Parathyroid adenoma (tissue), 2 donors: ENCODE measurements around the gene ZNF654.
A peak's percentile ranks its signal among the peaks of the same experiment; 100 is the strongest.
"Not testable (repeated sequence)": the region's sequence is repeated elsewhere in the genome, so short reads cannot be mapped to it uniquely, and the experiment has no call there.

ENCODE experiments used
- H2AFZ ChIP-seq: fragments of 300-600 bp; sonication (generic); one replicate; pipeline ENCODE4 v1.7.0; 2017; ENCODE audit warnings: antibody characterized with exemption, mild to moderate bottlenecking
- H3K27ac ChIP-seq: fragments of 300-600 bp; sonication (generic); one replicate; pipeline ENCODE4 v1.7.0; 2017
- H3K27me3 ChIP-seq: fragments of 300-600 bp; sonication (generic); one replicate; pipeline ENCODE4 v1.7.0; 2017; ENCODE audit warnings: low read length; ENCODE audit not compliant: control insufficient read depth, insufficient read depth
- H3K36me3 ChIP-seq: fragments of 300-600 bp; sonication (generic); one replicate; pipeline ENCODE4 v1.7.0; 2017; ENCODE audit warnings: low read length; ENCODE audit not compliant: control insufficient read depth, insufficient read depth
- H3K4me1 ChIP-seq: fragments of 300-600 bp; sonication (generic); one replicate; pipeline ENCODE4 v1.7.0; 2017; ENCODE audit warnings: control low read depth
- H3K4me2 ChIP-seq: fragments of 300-600 bp; sonication (generic); one replicate; pipeline ENCODE4 v1.7.0; 2017; ENCODE audit warnings: low read length
- H3K4me3 ChIP-seq: fragments of 300-600 bp; sonication (generic); one replicate; pipeline ENCODE4 v1.7.0; 2017; ENCODE audit warnings: low read depth, low read length
- H3K79me2 ChIP-seq: fragments of 300-600 bp; sonication (generic); one replicate; pipeline ENCODE4 v1.7.0; 2017; ENCODE audit warnings: control low read depth
- H3K9ac ChIP-seq: fragments of 300-600 bp; sonication (generic); one replicate; pipeline ENCODE4 v1.7.0; 2017; ENCODE audit warnings: mild to moderate bottlenecking
- H3K9me3 ChIP-seq: fragments of 300-600 bp; sonication (generic); one replicate; pipeline ENCODE4 v1.7.0; 2017; ENCODE audit warnings: low read length; ENCODE audit not compliant: control insufficient read depth
- TF ChIP-seq, protein P1 (sequence below): fragments of 300-600 bp; sonication (generic); IDR thresholded peaks from one replicate; pipeline ENCODE4 v1.7.0; 2017; ENCODE audit warnings: antibody characterized with exemption, mild to moderate bottlenecking
- donor health status: primary hyperparathyroidism.

The ZNF654 gene

DNA sequence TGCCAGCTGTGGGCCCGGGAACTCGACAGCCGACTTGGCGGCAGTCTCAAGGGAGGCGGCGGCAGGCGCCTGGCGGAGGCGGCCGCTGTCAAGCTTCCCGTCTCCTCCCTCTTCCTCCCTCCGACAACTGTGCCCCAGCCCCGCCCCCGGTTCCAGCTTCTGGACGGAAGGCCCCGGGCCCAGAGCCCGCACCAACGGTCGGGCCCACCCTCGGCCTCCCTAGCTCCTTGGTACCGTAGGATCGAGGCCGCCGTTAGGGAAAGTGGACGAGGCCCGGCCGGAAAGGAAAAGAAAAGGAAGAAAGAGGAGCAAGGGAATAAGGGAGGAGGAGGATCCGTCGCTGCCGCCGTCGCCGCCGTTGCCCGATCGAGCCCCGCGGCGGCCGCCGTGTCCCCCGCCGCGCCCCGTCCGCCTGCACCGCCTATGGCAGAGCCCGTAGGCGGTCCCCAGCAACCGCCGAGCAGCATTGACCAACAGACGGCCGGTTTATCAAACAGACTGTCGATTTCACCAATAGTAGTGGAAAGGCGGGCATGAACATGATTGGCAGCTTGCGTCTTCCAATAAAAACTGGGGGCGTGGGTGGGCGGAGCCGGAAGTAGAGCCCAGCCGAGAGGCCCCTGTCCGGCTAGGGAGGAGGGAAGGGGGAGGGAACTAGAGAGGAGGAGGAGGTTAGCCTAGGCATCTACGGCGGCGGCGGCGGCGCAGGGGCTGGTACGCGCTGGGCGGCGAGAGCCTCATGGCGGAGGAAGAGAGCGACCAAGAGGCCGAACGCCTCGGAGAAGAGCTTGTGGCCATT lies at the start of gene ZNF654, which contains the start of gene CGGBP1:
Gene ZNF654 (plus strand): TSS at position 675 of the 799 bp plus-strand sequence. CDS start 65 bp downstream, at position 740.
Gene CGGBP1 (minus strand): TSS at position 425 of the 799 bp plus-strand sequence. CDS start 3,029 bp downstream, outside the sequence.
- Histone ChIP-seq H3K9me3 (no peaks in the 10 kb centered on the region), H2AFZ (peak within 1 kb of the TSS; percentile 86), H3K36me3 (no peaks in the 10 kb centered on the region), H3K4me3 (peak within 1 kb of the TSS; percentile 97), H3K27ac (peak within 1 kb of the TSS; percentile 94), H3K27me3 (no peaks in the 10 kb centered on the region), H3K4me2 (peak within 1 kb of the TSS; percentile 95), H3K79me2 (peaks cover 21% of the 10 kb centered on the region), H3K4me1 (peaks cover 4% of the 10 kb centered on the region), H3K9ac (peak within 1 kb of the TSS; percentile 92)
- TF ChIP-seq, protein P1, sequence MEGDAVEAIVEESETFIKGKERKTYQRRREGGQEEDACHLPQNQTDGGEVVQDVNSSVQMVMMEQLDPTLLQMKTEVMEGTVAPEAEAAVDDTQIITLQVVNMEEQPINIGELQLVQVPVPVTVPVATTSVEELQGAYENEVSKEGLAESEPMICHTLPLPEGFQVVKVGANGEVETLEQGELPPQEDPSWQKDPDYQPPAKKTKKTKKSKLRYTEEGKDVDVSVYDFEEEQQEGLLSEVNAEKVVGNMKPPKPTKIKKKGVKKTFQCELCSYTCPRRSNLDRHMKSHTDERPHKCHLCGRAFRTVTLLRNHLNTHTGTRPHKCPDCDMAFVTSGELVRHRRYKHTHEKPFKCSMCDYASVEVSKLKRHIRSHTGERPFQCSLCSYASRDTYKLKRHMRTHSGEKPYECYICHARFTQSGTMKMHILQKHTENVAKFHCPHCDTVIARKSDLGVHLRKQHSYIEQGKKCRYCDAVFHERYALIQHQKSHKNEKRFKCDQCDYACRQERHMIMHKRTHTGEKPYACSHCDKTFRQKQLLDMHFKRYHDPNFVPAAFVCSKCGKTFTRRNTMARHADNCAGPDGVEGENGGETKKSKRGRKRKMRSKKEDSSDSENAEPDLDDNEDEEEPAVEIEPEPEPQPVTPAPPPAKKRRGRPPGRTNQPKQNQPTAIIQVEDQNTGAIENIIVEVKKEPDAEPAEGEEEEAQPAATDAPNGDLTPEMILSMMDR: no peak

DNA sequence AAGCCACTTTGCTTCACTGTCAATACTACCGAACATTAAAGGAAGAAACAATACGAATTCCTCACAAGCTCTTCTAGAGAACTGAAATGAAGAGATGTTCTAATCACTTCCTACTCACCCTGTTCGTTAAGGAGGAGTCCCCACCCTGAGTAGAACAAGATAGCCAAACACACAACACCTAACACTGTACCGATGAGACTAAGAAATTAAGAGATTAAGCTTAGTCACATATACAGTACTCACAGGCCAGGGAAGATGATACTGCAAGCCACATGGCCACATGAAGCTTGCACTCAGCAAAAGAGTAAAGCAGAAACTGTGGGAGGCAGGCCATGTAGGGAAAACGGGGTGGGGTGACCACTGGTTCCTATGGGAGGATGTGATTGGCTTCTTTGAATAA lies 48.2 kb upstream of the ZNF654 start:
- H2AFZ ChIP-seq: no peak overlapping the region

DNA sequence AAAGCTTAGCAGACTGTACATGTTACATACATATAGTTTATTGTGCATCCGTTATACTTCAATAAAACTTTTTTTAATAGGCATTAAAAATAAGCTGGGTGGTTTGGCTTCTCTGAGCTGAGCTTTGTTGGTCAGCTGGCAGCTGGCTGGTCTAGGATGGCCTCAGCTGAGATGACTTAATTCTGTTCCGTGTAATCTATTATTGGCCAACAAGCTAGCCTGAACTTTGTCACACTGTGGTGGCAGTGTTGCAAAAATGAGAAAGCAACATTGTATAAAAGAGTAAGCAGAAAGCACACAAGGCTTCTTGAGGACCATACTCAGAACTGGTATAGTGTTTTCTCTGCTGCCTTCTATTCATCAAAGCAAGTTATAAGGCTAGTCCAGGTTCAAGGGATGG lies 45.5 kb upstream of the ZNF654 start:
- no peaks in the 10 kb centered on the region for H3K4me1 ChIP-seq
- H3K9me3 ChIP-seq: no peaks in the 10 kb centered on the region
- H3K27ac ChIP-seq: no peak overlapping the region
- no peak overlapping the region for H2AFZ ChIP-seq
- no peak overlapping the region for H3K4me2 ChIP-seq
- TF ChIP-seq, protein P1: no peak
- H3K79me2 ChIP-seq: no peaks in the 10 kb centered on the region
- no peak overlapping the region for H3K4me3 ChIP-seq
- no peaks in the 10 kb centered on the region for H3K27me3 ChIP-seq
- H3K9ac ChIP-seq: no peak overlapping the region
- no peaks in the 10 kb centered on the region for H3K36me3 ChIP-seq

More for the DNA sequence above, 48.2 kb upstream of the ZNF654 start:
- no peak overlapping the region for H3K4me3 ChIP-seq
- H3K79me2 ChIP-seq: no peaks in the 10 kb centered on the region
- H3K27ac ChIP-seq: no peak overlapping the region
- H3K4me2 ChIP-seq: no peak overlapping the region
- H3K4me1 ChIP-seq: no peaks in the 10 kb centered on the region
- no peaks in the 10 kb centered on the region for H3K36me3 ChIP-seq
- TF ChIP-seq, protein P1: no peak
- no peak overlapping the region for H3K9ac ChIP-seq
- H3K27me3 ChIP-seq: no peaks in the 10 kb centered on the region
- no peaks in the 10 kb centered on the region for H3K9me3 ChIP-seq

DNA sequence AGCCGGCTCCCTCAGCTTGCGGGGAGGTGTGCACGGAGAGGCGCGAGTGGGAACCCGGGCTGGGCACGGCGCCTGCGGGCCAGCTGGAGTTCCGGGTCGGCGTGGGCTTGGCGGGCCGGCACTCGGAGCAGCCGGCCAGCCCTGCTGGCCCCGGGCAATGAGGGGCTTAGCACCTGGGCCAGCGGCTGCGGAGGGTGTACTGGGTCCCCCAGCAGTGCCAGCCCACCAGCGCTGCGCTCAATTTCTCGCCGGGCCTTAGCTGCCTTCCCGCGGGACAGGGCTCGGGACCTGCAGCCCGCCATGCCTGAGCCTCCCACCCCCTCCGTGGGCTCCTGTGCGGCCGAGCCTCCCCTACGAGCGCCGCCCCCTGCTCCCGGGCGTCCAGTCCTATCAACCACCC lies 43.4 kb upstream of the ZNF654 start:
- not testable (repeated sequence) for H3K4me2 ChIP-seq, H3K27me3 ChIP-seq, H3K79me2 ChIP-seq, H3K4me3 ChIP-seq, H3K27ac ChIP-seq, H3K36me3 ChIP-seq, H3K9me3 ChIP-seq, H2AFZ ChIP-seq, H3K9ac ChIP-seq, H3K4me1 ChIP-seq

DNA sequence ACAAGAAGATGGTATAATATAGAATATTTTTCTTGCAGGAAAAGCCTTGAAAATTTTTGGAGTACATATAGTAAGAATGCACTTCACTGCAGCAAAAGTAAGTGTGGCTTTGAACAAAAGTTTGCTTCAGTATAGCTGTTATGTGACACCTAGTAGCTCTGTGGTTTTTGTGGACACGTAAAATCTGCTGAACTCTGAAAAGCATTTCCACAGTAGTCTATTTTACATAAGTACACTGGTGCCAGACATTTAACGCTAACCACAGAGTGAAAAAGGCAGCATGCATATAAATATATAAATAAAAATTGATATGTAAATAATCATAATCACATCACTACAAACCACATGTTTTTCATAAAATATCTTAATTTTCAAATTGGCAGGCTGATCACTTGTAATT lies 40.0 kb upstream of the ZNF654 start:
- no peak overlapping the region for H3K9ac ChIP-seq
- no peaks in the 10 kb centered on the region for H3K79me2 ChIP-seq
- H3K4me1 ChIP-seq: no peaks in the 10 kb centered on the region
- no peaks in the 10 kb centered on the region for H3K9me3 ChIP-seq
- H2AFZ ChIP-seq: no peak overlapping the region
- TF ChIP-seq, protein P1: no peak
- H3K4me2 ChIP-seq: no peak overlapping the region
- H3K36me3 ChIP-seq: no peaks in the 10 kb centered on the region
- no peaks in the 10 kb centered on the region for H3K27me3 ChIP-seq
- no peak overlapping the region for H3K4me3 ChIP-seq
- no peak overlapping the region for H3K27ac ChIP-seq
